H1 (cell line): ENCODE data around the gene NECAB3. TPM values are rescaled to one million over a fixed set of nuclear protein-coding genes. Genes with fewer than 3 reads are reported as not detected.

Experiments used
- CTCF ChIA-PET: fragments of 300-600 bp; sonication (Branson Sonifier 250); formaldehyde crosslinking; loops from one replicate; lab custom pipeline; 2021; ENCODE audit not compliant: partially characterized antibody; lab: Charles Lee
- POLR2A ChIA-PET: fragments of 300-600 bp; sonication (Branson Sonifier 250); formaldehyde crosslinking; loops from one replicate; lab custom pipeline; 2021; ENCODE audit warnings: inconsistent platforms; ENCODE audit not compliant: partially characterized antibody; lab: Charles Lee
- DNase-seq, 2 experiments: peaks; one replicate each; pipeline versions ENCODE4 v3.0.0 to v3.0.0-alpha.2; 2010 to 2022; ENCODE audit warnings: low spot score in 2 of 2, low read depth in 1 of 2, mixed read lengths in 1 of 2
- FAIRE-seq: peaks from 2 replicates; lab custom pipeline; 2011; peaks lifted over from hg19 to GRCh38; lab: Jason Lieb, UNC
- H2AFZ ChIP-seq: 2 replicates; pipeline ENCODE4 v1.8.1; 2012; ENCODE audit warnings: low read length, inconsistent platforms
- H2AK5ac ChIP-seq: 2 replicates; pipeline ENCODE4 v1.6.1; 2013; ENCODE audit warnings: low read depth, low read length
- H2BK120ac ChIP-seq: replicated peaks from 2 replicates; pipeline ENCODE3; 2013; ENCODE audit warnings: low read depth, low read length, inconsistent platforms
- H2BK12ac ChIP-seq: 2 replicates; pipeline ENCODE4 v1.6.1; 2013; ENCODE audit warnings: low read depth, low read length
- H2BK15ac ChIP-seq: 2 replicates; pipeline ENCODE4 v1.6.1; 2013; ENCODE audit warnings: low read length
- H2BK20ac ChIP-seq: 2 replicates; pipeline ENCODE4 v1.6.1; 2013; ENCODE audit warnings: low read length
- H2BK5ac ChIP-seq: 2 replicates; pipeline ENCODE4 v1.6.1; 2013; ENCODE audit warnings: low read depth, low read length
- H3K14ac ChIP-seq: 2 replicates; pipeline ENCODE4 v1.6.1; 2013; ENCODE audit warnings: inconsistent platforms; ENCODE audit not compliant: insufficient read length
- H3K18ac ChIP-seq: 2 replicates; pipeline ENCODE4 v1.6.1; 2013; ENCODE audit warnings: low read length; ENCODE audit errors: extremely low read depth
- H3K23ac ChIP-seq: 2 replicates; pipeline ENCODE4 v1.6.1; 2013; ENCODE audit warnings: inconsistent platforms; ENCODE audit not compliant: insufficient read length
- H3K23me2 ChIP-seq: 2 replicates; pipeline ENCODE4 v1.6.1; 2013; ENCODE audit warnings: low read depth, low read length
- H3K27ac ChIP-seq: 2 replicates; pipeline ENCODE4 v1.6.1; 2011; ENCODE audit warnings: low read depth, low read length, inconsistent platforms
- H3K27me3 ChIP-seq, 4 experiments: replicated peaks in 1 of 4; 1 replicate in 1 of 4; 2 replicates in 3 of 4; pipeline versions ENCODE4 v1.6.1 to v1.8.1; 2011 to 2013; ENCODE audit warnings: low read length in 3 of 4, mild to moderate bottlenecking in 3 of 4, inconsistent platforms in 2 of 4, mixed read lengths in 2 of 4, moderate library complexity in 1 of 4; ENCODE audit not compliant: control insufficient read depth in 3 of 4, insufficient read depth in 3 of 4; ENCODE audit errors: extremely low read depth in 1 of 4
- H3K36me3 ChIP-seq, 4 experiments: 2 replicates each; pipeline versions ENCODE4 v1.6.1 to v1.8.1; 2011 to 2013; ENCODE audit warnings: mild to moderate bottlenecking in 4 of 4, low read length in 3 of 4, moderate library complexity in 2 of 4, control low read depth in 1 of 4, inconsistent platforms in 1 of 4; ENCODE audit not compliant: insufficient read depth in 4 of 4, control insufficient read depth in 2 of 4
- H3K4ac ChIP-seq: replicated peaks from 2 replicates; pipeline ENCODE3; 2013; ENCODE audit warnings: low read length, low read depth, mixed read lengths, inconsistent platforms; ENCODE audit not compliant: insufficient read length
- H3K4me1 ChIP-seq, 4 experiments: replicated peaks in 1 of 4; 1 replicate in 1 of 4; 2 replicates in 3 of 4; pipeline versions ENCODE4 v1.6.1 to v1.8.1; 2011 to 2013; ENCODE audit warnings: low read length in 3 of 4, inconsistent platforms in 2 of 4, mixed read lengths in 1 of 4; ENCODE audit not compliant: insufficient read depth in 4 of 4, control insufficient read depth in 3 of 4
- H3K4me2 ChIP-seq, 2 experiments: 2 replicates each; pipeline versions ENCODE4 v1.6.1 to v1.8.1; 2011 to 2013; ENCODE audit warnings: low read depth in 2 of 2, low read length in 2 of 2, control low read depth in 1 of 2, inconsistent platforms in 1 of 2, mild to moderate bottlenecking in 1 of 2; ENCODE audit not compliant: insufficient read depth in 1 of 2
- H3K4me3 ChIP-seq, 4 experiments: fragments of 200-600, 300-600 bp in 1 of 4; sonication (generic), shearing (Covaris generic), sonication (Bioruptor Twin) in 1 of 4; 2 replicates each; pipeline versions ENCODE4 v1.5.1 to v1.8.1; 2011 to 2016; ENCODE audit warnings: low read length in 4 of 4, low read depth in 3 of 4, control low read depth in 2 of 4, inconsistent platforms in 2 of 4, mild to moderate bottlenecking in 2 of 4, mixed read lengths in 1 of 4, moderate library complexity in 1 of 4; ENCODE audit not compliant: insufficient read depth in 2 of 4; ENCODE audit errors: extremely low read depth in 1 of 4
- H3K56ac ChIP-seq: replicated peaks from 2 replicates; pipeline ENCODE3; 2013; ENCODE audit warnings: low read depth, mild to moderate bottlenecking, mixed read lengths, low read length, inconsistent platforms; ENCODE audit not compliant: insufficient read length
- H3K79me1 ChIP-seq: 2 replicates; pipeline ENCODE4 v1.6.1; 2013; ENCODE audit warnings: low read depth, low read length, control low read depth
- H3K79me2 ChIP-seq, 2 experiments: 2 replicates each; pipeline versions ENCODE4 v1.6.1 to v1.8.1; 2012 to 2013; ENCODE audit warnings: low read length in 2 of 2, mild to moderate bottlenecking in 2 of 2, inconsistent platforms in 1 of 2; ENCODE audit not compliant: insufficient read depth in 2 of 2, control insufficient read depth in 1 of 2
- H3K9ac ChIP-seq, 4 experiments: replicated peaks in 1 of 4; 1 replicate in 1 of 4; 2 replicates in 3 of 4; pipeline versions ENCODE4 v1.6.1 to v1.8.1; 2011 to 2013; ENCODE audit warnings: low read depth in 3 of 4, low read length in 3 of 4, control low read depth in 2 of 4, mild to moderate bottlenecking in 2 of 4, moderate library complexity in 2 of 4, inconsistent platforms in 1 of 4; ENCODE audit errors: extremely low read depth in 1 of 4
- H3K9me3 ChIP-seq, 2 experiments: 2 replicates each; pipeline versions ENCODE4 v1.6.1 to v1.8.1; 2012 to 2013; ENCODE audit warnings: mild to moderate bottlenecking in 2 of 2, moderate library complexity in 2 of 2, control low read depth in 1 of 2, inconsistent platforms in 1 of 2, low read depth in 1 of 2, low read length in 1 of 2, mixed read lengths in 1 of 2; ENCODE audit not compliant: insufficient read depth in 2 of 2
- H4K20me1 ChIP-seq, 2 experiments: replicated peaks in 1 of 2; 2 replicates each; pipeline versions ENCODE3 to v1.8.1; 2011 to 2013; ENCODE audit warnings: inconsistent platforms in 2 of 2, low read length in 2 of 2, mild to moderate bottlenecking in 1 of 2; ENCODE audit not compliant: insufficient read depth in 2 of 2, control insufficient read depth in 1 of 2
- H4K5ac ChIP-seq: 2 replicates; pipeline ENCODE4 v1.6.1; 2013; ENCODE audit warnings: low read length, low read depth, mixed read lengths, inconsistent platforms; ENCODE audit not compliant: insufficient read length
- H4K8ac ChIP-seq: 2 replicates; pipeline ENCODE4 v1.8.0; 2013; ENCODE audit warnings: mild to moderate bottlenecking, moderate library complexity, low read length, inconsistent platforms; ENCODE audit not compliant: insufficient read depth; ENCODE audit errors: extremely low read depth
- H4K91ac ChIP-seq: replicated peaks from 2 replicates; pipeline ENCODE3; 2013; ENCODE audit warnings: low read length, mixed read lengths, inconsistent platforms; ENCODE audit not compliant: insufficient read length
- BRCA1 ChIP-seq: IDR thresholded peaks from 2 replicates; pipeline ENCODE4 v1.6.1; 2012; ENCODE audit warnings: low read depth, low read length, improper control_type of control experiment
- CBX5 ChIP-seq: fragments of 300-800, 300-1000 bp; sonication (generic); IDR thresholded peaks from 2 replicates; pipeline ENCODE4 v1.7.1; 2016; ENCODE audit warnings: antibody characterized with exemption, low read length, low read depth
- CEBPB ChIP-seq: IDR thresholded peaks from 2 replicates; pipeline ENCODE4 v1.6.1; 2012; ENCODE audit warnings: low read depth, low read length
- CHD1 ChIP-seq: IDR thresholded peaks from 2 replicates; pipeline ENCODE4 v1.6.1; 2012; ENCODE audit warnings: low read depth, low read length, improper control_type of control experiment
- EGR1 ChIP-seq: IDR thresholded peaks from 2 replicates; pipeline ENCODE4 v1.6.1; 2011; ENCODE audit warnings: low read depth, low read length, borderline replicate concordance
- EZH2 ChIP-seq: fragments of 200-600 bp; sonication (generic); IDR thresholded peaks from 2 replicates; pipeline ENCODE4 v1.7.1; 2012; ENCODE audit warnings: low read depth, mild to moderate bottlenecking, moderate library complexity, low read length, inconsistent platforms; ENCODE audit not compliant: severe bottlenecking
- JUND ChIP-seq: IDR thresholded peaks from 2 replicates; pipeline ENCODE4 v1.6.1; 2011; ENCODE audit warnings: mild to moderate bottlenecking, improper control_type of control experiment, low read length
- POLR2A ChIP-seq, 2 experiments: IDR thresholded peaks; 1 replicate in 1 of 2; 2 replicates in 1 of 2; pipeline ENCODE4 v1.6.1; 2011; ENCODE audit warnings: low read depth in 2 of 2, low read length in 2 of 2, mild to moderate bottlenecking in 2 of 2; ENCODE audit errors: control extremely low read depth in 1 of 2
- ZNF274 ChIP-seq: IDR thresholded peaks from 2 replicates; pipeline ENCODE4 v1.7.0; 2012; ENCODE audit warnings: low read length, borderline replicate concordance; ENCODE audit errors: extremely low read depth
- WGBS, 2 experiments: shearing (Covaris generic) in 1 of 2; methylation state at CpG; one replicate each; pipeline versions ENCODE4 v1.1.6 to v1.1.7; 2013 to 2015; ENCODE audit warnings: low lambda C conversion rate in 2 of 2, mixed read lengths in 2 of 2, inconsistent platforms in 1 of 2, low coverage in 1 of 2, missing lambda C conversion rate in 1 of 2; ENCODE audit not compliant: insufficient replicate concordance in 2 of 2, insufficient coverage in 1 of 2, insufficient read length in 1 of 2; ENCODE audit errors: extremely low coverage in 1 of 2, missing lambda C conversion rate in 1 of 2; 5-methylcytosine and 5-hydroxymethylcytosine counted together
- polyA plus RNA-seq, 7 experiments: library from polyadenylated mRNA; depleted of rRNA in 3 of 7; stranded (reverse) in 5 of 7; unstranded in 2 of 7; fragments of >200 nt in 5 of 7; fragments of 200-250 nt in 2 of 7; gene quantifications; 1 replicate in 5 of 7; 2 replicates in 1 of 7; 4 replicates in 1 of 7; pipeline versions ENCODE4 v1.2.1 to v1.2.3, GENCODE V29; 2011 to 2013; ENCODE audit warnings: missing spikeins in 2 of 7, mixed read lengths in 2 of 7
- total RNA-seq: library from RNA; stranded (reverse); fragmentation: NEBNext Ultra II Directional; extraction: Animal tissue kit (Norgen Biotek cat#: 25700); gene quantifications from 2 replicates; pipeline ENCODE4 v1.2.1, GENCODE V29; 2021

NECAB3 gene
- total and polyA plus RNA-seq, 2 of the 8 experiments (the other 6 are each of a cell fraction or from before 2014, with no cell fraction given): 20.5 to 46.2 TPM

- Histone ChIP-seq H2AK5ac (no peak overlapping the region), H4K5ac (no peak overlapping the region), H2BK15ac (no peak overlapping the region), H4K91ac (no peak overlapping the region), H3K4me2 (no peak overlapping the region), H3K79me1 (no peaks in the 10 kb centered on the region), H3K18ac (no peak overlapping the region), H3K4ac (no peak overlapping the region), H2AFZ (no peak overlapping the region), H3K27me3 (no peaks in the 10 kb centered on the region; a peak in 1 of 7 replicates), H3K27ac (no peak overlapping the region), H3K4me1 (peaks cover 0 to 4% (median 0%) of the 10 kb centered on the region in 4 experiments; a peak in 1 of 7 replicates), H3K23ac (no peak overlapping the region), H3K9ac (no peak overlapping the region), H3K56ac (no peak overlapping the region), H4K8ac (no peak overlapping the region), H2BK20ac (no peak overlapping the region), H3K23me2 (no peaks in the 10 kb centered on the region), H3K36me3 (no peaks in the 10 kb centered on the region; a peak in 1 of 8 replicates), H3K79me2 (no peaks in the 10 kb centered on the region), H2BK120ac (no peak overlapping the region), H3K14ac (no peak overlapping the region), H3K9me3 (peaks cover 5 to 22% of the 10 kb centered on the region in 2 experiments; a peak in 2 of 4 replicates), H4K20me1 (no peaks in the 10 kb centered on the region), H2BK5ac (no peak overlapping the region), H2BK12ac (no peak overlapping the region), H3K4me3 (no peak overlapping the region)
- ChIA-PET CTCF (no interaction called here), POLR2A (interaction anchor here (0.8 to 1.7 kb wide), 3 partner anchors 11 to 23 kb away, joined by 3 read pairs; no protein-coding TSS in a partner anchor)
- no peak for TF ChIP-seq JUND
- TF ChIP-seq CEBPB: no peak
- TF ChIP-seq ZNF274: no peak
- no peak for TF ChIP-seq CHD1
- TF ChIP-seq EZH2: no peak
- no peak for TF ChIP-seq CBX5
- TF ChIP-seq POLR2A (IDR thresholded peaks at IDR 0.05; ENCODE audit: control extremely low read depth in 1 of 2, low read depth in 2 of 2, low read length in 2 of 2): no peak
- TF ChIP-seq BRCA1: no peak
- no peak for TF ChIP-seq EGR1
- no peak for FAIRE-seq
- 94% methylated on average over 11 of the region's 11 CpGs; no CpG with 5 or more reads in 1 of the 2 experiments for WGBS, 2 experiments
- no peak for DNase-seq
These were observed 30.1 kb upstream of the NECAB3 start for GRCh38 chr20:33704197-33704924.
